ENCODE data around the gene DPP6.

DNA sequence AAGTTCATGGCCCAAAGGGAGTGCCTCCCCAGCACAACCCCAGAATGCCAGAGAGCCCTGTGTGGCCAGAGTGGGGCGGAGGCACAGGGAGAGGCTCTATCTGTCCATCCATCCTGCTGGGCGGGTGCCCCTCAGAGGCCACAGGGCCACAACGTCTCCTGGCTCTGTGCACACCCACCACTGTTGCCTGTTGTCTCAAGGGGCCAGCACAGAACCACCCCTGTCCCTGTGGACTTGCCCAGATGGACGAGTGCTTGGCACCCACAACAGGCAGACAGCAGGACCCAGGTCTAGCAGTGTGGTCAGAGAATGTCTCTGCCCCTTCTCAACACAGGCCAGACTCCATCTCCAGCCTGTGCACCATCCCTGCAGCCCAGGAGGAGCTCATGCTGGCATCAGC lies 857.9 kb downstream of the DPP6 start:
- TF ChIP-seq, protein P1, sequence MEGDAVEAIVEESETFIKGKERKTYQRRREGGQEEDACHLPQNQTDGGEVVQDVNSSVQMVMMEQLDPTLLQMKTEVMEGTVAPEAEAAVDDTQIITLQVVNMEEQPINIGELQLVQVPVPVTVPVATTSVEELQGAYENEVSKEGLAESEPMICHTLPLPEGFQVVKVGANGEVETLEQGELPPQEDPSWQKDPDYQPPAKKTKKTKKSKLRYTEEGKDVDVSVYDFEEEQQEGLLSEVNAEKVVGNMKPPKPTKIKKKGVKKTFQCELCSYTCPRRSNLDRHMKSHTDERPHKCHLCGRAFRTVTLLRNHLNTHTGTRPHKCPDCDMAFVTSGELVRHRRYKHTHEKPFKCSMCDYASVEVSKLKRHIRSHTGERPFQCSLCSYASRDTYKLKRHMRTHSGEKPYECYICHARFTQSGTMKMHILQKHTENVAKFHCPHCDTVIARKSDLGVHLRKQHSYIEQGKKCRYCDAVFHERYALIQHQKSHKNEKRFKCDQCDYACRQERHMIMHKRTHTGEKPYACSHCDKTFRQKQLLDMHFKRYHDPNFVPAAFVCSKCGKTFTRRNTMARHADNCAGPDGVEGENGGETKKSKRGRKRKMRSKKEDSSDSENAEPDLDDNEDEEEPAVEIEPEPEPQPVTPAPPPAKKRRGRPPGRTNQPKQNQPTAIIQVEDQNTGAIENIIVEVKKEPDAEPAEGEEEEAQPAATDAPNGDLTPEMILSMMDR (IDR thresholded peaks at IDR 0.05), result no peak
- no peak for TF ChIP-seq ELF1 (IDR thresholded peaks at IDR 0.05)
- TF ChIP-seq NRF1 (IDR thresholded peaks at IDR 0.05; ENCODE audit: low read depth, low read length), result no peak
- no peak for TF ChIP-seq YY1 (IDR thresholded peaks at IDR 0.05; ENCODE audit: low read depth)
- TF ChIP-seq, protein P2, sequence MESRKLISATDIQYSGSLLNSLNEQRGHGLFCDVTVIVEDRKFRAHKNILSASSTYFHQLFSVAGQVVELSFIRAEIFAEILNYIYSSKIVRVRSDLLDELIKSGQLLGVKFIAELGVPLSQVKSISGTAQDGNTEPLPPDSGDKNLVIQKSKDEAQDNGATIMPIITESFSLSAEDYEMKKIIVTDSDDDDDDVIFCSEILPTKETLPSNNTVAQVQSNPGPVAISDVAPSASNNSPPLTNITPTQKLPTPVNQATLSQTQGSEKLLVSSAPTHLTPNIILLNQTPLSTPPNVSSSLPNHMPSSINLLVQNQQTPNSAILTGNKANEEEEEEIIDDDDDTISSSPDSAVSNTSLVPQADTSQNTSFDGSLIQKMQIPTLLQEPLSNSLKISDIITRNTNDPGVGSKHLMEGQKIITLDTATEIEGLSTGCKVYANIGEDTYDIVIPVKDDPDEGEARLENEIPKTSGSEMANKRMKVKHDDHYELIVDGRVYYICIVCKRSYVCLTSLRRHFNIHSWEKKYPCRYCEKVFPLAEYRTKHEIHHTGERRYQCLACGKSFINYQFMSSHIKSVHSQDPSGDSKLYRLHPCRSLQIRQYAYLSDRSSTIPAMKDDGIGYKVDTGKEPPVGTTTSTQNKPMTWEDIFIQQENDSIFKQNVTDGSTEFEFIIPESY (IDR thresholded peaks at IDR 0.05; ENCODE audit: borderline replicate concordance, low read depth), result no peak
- TF ChIP-seq, protein P3, sequence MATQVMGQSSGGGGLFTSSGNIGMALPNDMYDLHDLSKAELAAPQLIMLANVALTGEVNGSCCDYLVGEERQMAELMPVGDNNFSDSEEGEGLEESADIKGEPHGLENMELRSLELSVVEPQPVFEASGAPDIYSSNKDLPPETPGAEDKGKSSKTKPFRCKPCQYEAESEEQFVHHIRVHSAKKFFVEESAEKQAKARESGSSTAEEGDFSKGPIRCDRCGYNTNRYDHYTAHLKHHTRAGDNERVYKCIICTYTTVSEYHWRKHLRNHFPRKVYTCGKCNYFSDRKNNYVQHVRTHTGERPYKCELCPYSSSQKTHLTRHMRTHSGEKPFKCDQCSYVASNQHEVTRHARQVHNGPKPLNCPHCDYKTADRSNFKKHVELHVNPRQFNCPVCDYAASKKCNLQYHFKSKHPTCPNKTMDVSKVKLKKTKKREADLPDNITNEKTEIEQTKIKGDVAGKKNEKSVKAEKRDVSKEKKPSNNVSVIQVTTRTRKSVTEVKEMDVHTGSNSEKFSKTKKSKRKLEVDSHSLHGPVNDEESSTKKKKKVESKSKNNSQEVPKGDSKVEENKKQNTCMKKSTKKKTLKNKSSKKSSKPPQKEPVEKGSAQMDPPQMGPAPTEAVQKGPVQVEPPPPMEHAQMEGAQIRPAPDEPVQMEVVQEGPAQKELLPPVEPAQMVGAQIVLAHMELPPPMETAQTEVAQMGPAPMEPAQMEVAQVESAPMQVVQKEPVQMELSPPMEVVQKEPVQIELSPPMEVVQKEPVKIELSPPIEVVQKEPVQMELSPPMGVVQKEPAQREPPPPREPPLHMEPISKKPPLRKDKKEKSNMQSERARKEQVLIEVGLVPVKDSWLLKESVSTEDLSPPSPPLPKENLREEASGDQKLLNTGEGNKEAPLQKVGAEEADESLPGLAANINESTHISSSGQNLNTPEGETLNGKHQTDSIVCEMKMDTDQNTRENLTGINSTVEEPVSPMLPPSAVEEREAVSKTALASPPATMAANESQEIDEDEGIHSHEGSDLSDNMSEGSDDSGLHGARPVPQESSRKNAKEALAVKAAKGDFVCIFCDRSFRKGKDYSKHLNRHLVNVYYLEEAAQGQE (IDR thresholded peaks at IDR 0.05; ENCODE audit: low read depth, low read length), result no peak
